Measurements from ENCODE around the gene KCNJ16. TPM values are rescaled to one million over a fixed set of nuclear protein-coding genes. Genes with fewer than 3 reads are reported as not detected.

The KCNJ16 gene
- total and polyA plus RNA-seq, 7 experiments from 2014 or later: not detected

- Histone ChIP-seq H3K27me3 (ENCODE audit: control insufficient read depth in 2 of 2, insufficient read depth in 2 of 2, low read length in 2 of 2) (no peaks in the 10 kb centered on the region), H3K9me3 (ENCODE audit: control insufficient read depth in 2 of 3, low read length in 3 of 3) (no peaks in the 10 kb centered on the region), H3K4me1 (ENCODE audit: control insufficient read depth in 2 of 2, insufficient read depth in 2 of 2, low read length in 2 of 2) (no peaks in the 10 kb centered on the region), H3K27ac (ENCODE audit: low read depth, low read length) (no peak overlapping the region), H3K36me3 (ENCODE audit: control insufficient read depth in 2 of 3, insufficient read depth in 3 of 3, low read length in 3 of 3) (no peaks in the 10 kb centered on the region), H3K4me3 (ENCODE audit: low read length) (no peak overlapping the region)
- ChIA-PET POLR2A (interaction anchor here (0.6 kb wide), 1 partner anchor 57 kb away, joined by 4 read pairs; no protein-coding TSS in a partner anchor), CTCF (no interaction called here)
- H3K27ac Mint-ChIP-seq: no peak overlapping the region
- ATAC-seq (no peak), DNase-seq (no peak)
- no peaks in the 10 kb centered on the region for H3K9me3 Mint-ChIP-seq
- H3K4me3 Mint-ChIP-seq: no peak overlapping the region
- intact Hi-C loops (cut with micrococcal nuclease): no loop called here
- H3K27me3 Mint-ChIP-seq: peaks cover 8 to 19% (median 10%) of the 10 kb centered on the region in 5 donors
- H3K36me3 Mint-ChIP-seq: no peaks in the 10 kb centered on the region
- H3K4me1 Mint-ChIP-seq: no peaks in the 10 kb centered on the region
Observed at GRCh38 chr17:70158180-70158579, 83.2 kb downstream of the KCNJ16 start.

- ChIA-PET CTCF (no interaction called here), POLR2A (interaction anchor here (0.6 kb wide), 1 partner anchor 57 kb away, joined by 4 read pairs; no protein-coding TSS in a partner anchor)
- Mint-ChIP-seq H3K4me1 (no peaks in the 10 kb centered on the region), H3K4me3 (no peak overlapping the region), H3K9me3 (no peaks in the 10 kb centered on the region), H3K27ac (no peak overlapping the region), H3K36me3 (no peaks in the 10 kb centered on the region), H3K27me3 (peaks cover 7 to 19% (median 12%) of the 10 kb centered on the region in 5 donors)
- no peak for ATAC-seq
- Histone ChIP-seq H3K4me3 (ENCODE audit: low read length) (no peak overlapping the region), H3K9me3 (ENCODE audit: control insufficient read depth in 2 of 3, low read length in 3 of 3) (no peaks in the 10 kb centered on the region), H3K27me3 (ENCODE audit: control insufficient read depth in 2 of 2, insufficient read depth in 2 of 2, low read length in 2 of 2) (no peaks in the 10 kb centered on the region), H3K27ac (ENCODE audit: low read depth, low read length) (no peak overlapping the region), H3K4me1 (ENCODE audit: control insufficient read depth in 2 of 2, insufficient read depth in 2 of 2, low read length in 2 of 2) (no peaks in the 10 kb centered on the region), H3K36me3 (ENCODE audit: control insufficient read depth in 2 of 3, insufficient read depth in 3 of 3, low read length in 3 of 3) (no peaks in the 10 kb centered on the region)
- intact Hi-C loops (cut with micrococcal nuclease): no loop called here
- DNase-seq: no peak
Observed at GRCh38 chr17:70158591-70158990, 83.6 kb downstream of the KCNJ16 start.

GRCh38 chr17:70159980-70160379 is 85.0 kb downstream of the KCNJ16 start:
- CTCF ChIA-PET: no interaction called here
- H3K36me3 ChIP-seq (ENCODE audit: control insufficient read depth in 2 of 3, insufficient read depth in 3 of 3, low read length in 3 of 3): no peaks in the 10 kb centered on the region
- Mint-ChIP-seq H3K27me3 (peaks cover 8 to 20% (median 16%) of the 10 kb centered on the region in 5 donors), H3K9me3 (peaks cover 0 to 1% (median 0%) of the 10 kb centered on the region in 11 donors), H3K4me1 (no peaks in the 10 kb centered on the region), H3K4me3 (no peak overlapping the region), H3K36me3 (no peaks in the 10 kb centered on the region), H3K27ac (no peak overlapping the region)
- DNase-seq (no peak), ATAC-seq (no peak)
- H3K4me3 ChIP-seq (ENCODE audit: low read length): no peak overlapping the region
- intact Hi-C loops (cut with micrococcal nuclease): no loop called here
- POLR2A ChIA-PET: no interaction called here
- no peaks in the 10 kb centered on the region for H3K9me3 ChIP-seq (ENCODE audit: control insufficient read depth in 2 of 3, low read length in 3 of 3)
- no peak overlapping the region for H3K27ac ChIP-seq (ENCODE audit: low read depth, low read length)
- no peaks in the 10 kb centered on the region for H3K27me3 ChIP-seq (ENCODE audit: control insufficient read depth in 2 of 2, insufficient read depth in 2 of 2, low read length in 2 of 2)
- no peaks in the 10 kb centered on the region for H3K4me1 ChIP-seq (ENCODE audit: control insufficient read depth in 2 of 2, insufficient read depth in 2 of 2, low read length in 2 of 2)

GRCh38 chr17:70161519-70161918 is 86.5 kb downstream of the KCNJ16 start:
- no peak overlapping the region for H3K27ac ChIP-seq (ENCODE audit: low read depth, low read length)
- no peaks in the 10 kb centered on the region for H3K4me1 ChIP-seq (ENCODE audit: control insufficient read depth in 2 of 2, insufficient read depth in 2 of 2, low read length in 2 of 2)
- no peak overlapping the region for H3K27ac Mint-ChIP-seq
- no peak overlapping the region for H3K4me3 ChIP-seq (ENCODE audit: low read length)
- no peaks in the 10 kb centered on the region for H3K36me3 Mint-ChIP-seq
- no peaks in the 10 kb centered on the region for H3K9me3 ChIP-seq (ENCODE audit: control insufficient read depth in 2 of 3, low read length in 3 of 3)
- intact Hi-C loops (cut with micrococcal nuclease): no loop called here
- peaks cover 0 to 2% (median 0%) of the 10 kb centered on the region in 11 donors for H3K9me3 Mint-ChIP-seq
- peaks cover 17 to 28% (median 23%) of the 10 kb centered on the region in 5 donors for H3K27me3 Mint-ChIP-seq
- no peak for ATAC-seq
- CTCF ChIA-PET: no interaction called here
- H3K36me3 ChIP-seq (ENCODE audit: control insufficient read depth in 2 of 3, insufficient read depth in 3 of 3, low read length in 3 of 3): no peaks in the 10 kb centered on the region
- DNase-seq: no peak
- H3K4me3 Mint-ChIP-seq: no peak overlapping the region
- no peaks in the 10 kb centered on the region for H3K4me1 Mint-ChIP-seq
- no peaks in the 10 kb centered on the region for H3K27me3 ChIP-seq (ENCODE audit: control insufficient read depth in 2 of 2, insufficient read depth in 2 of 2, low read length in 2 of 2)
- POLR2A ChIA-PET: no interaction called here

- H3K9me3 Mint-ChIP-seq: peaks cover 0 to 3% (median 0%) of the 10 kb centered on the region in 11 donors
- intact Hi-C loops (cut with micrococcal nuclease): no loop called here
- H3K4me3 Mint-ChIP-seq: no peak overlapping the region
- peaks cover 42 to 60% (median 50%) of the 10 kb centered on the region in 5 donors for H3K27me3 Mint-ChIP-seq
- peaks cover 5 to 22% (median 17%) of the 10 kb centered on the region in 7 donors for H3K4me1 Mint-ChIP-seq
- Histone ChIP-seq H3K27ac (ENCODE audit: low read depth, low read length) (no peak overlapping the region), H3K9me3 (ENCODE audit: control insufficient read depth in 2 of 3, low read length in 3 of 3) (no peaks in the 10 kb centered on the region), H3K4me3 (ENCODE audit: low read length) (no peak overlapping the region), H3K36me3 (ENCODE audit: control insufficient read depth in 2 of 3, insufficient read depth in 3 of 3, low read length in 3 of 3) (no peaks in the 10 kb centered on the region), H3K4me1 (ENCODE audit: control insufficient read depth in 2 of 2, insufficient read depth in 2 of 2, low read length in 2 of 2) (no peaks in the 10 kb centered on the region), H3K27me3 (ENCODE audit: control insufficient read depth in 2 of 2, insufficient read depth in 2 of 2, low read length in 2 of 2) (peaks cover 0 to 3% of the 10 kb centered on the region in 2 donors)
- DNase-seq: no peak
- H3K36me3 Mint-ChIP-seq: no peaks in the 10 kb centered on the region
- no peak overlapping the region for H3K27ac Mint-ChIP-seq
- ChIA-PET POLR2A (no interaction called here), CTCF (no interaction called here)
- ATAC-seq: no peak
Observed at GRCh38 chr17:70165383-70165782, 90.4 kb downstream of the KCNJ16 start.

- intact Hi-C loops (cut with micrococcal nuclease): no loop called here
- POLR2A ChIA-PET: interaction anchor here (0.6 kb wide), 1 partner anchor 275 kb away, joined by 4 read pairs; no protein-coding TSS in a partner anchor
- Mint-ChIP-seq H3K4me1 (peaks cover 5 to 24% (median 17%) of the 10 kb centered on the region in 7 donors), H3K27me3 (peaks cover 54 to 66% (median 58%) of the 10 kb centered on the region in 5 donors), H3K4me3 (no peak overlapping the region), H3K27ac (no peak overlapping the region), H3K9me3 (peaks cover 0 to 3% (median 0%) of the 10 kb centered on the region in 11 donors), H3K36me3 (no peaks in the 10 kb centered on the region)
- CTCF ChIA-PET: no interaction called here
- H3K4me1 ChIP-seq (ENCODE audit: control insufficient read depth in 2 of 2, insufficient read depth in 2 of 2, low read length in 2 of 2): no peaks in the 10 kb centered on the region
- H3K9me3 ChIP-seq (ENCODE audit: control insufficient read depth in 2 of 3, low read length in 3 of 3): no peaks in the 10 kb centered on the region
- no peak for ATAC-seq
- H3K36me3 ChIP-seq (ENCODE audit: control insufficient read depth in 2 of 3, insufficient read depth in 3 of 3, low read length in 3 of 3): no peaks in the 10 kb centered on the region
- no peak for DNase-seq
- no peak overlapping the region for H3K4me3 ChIP-seq (ENCODE audit: low read length)
- H3K27ac ChIP-seq (ENCODE audit: low read depth, low read length): no peak overlapping the region
- peaks cover 3 to 5% of the 10 kb centered on the region in 2 donors for H3K27me3 ChIP-seq (ENCODE audit: control insufficient read depth in 2 of 2, insufficient read depth in 2 of 2, low read length in 2 of 2)
Observed at GRCh38 chr17:70166615-70167014, 91.6 kb downstream of the KCNJ16 start.
